DND-41 (cell line): ENCODE results near the gene PTPRN2.

Experiments used
- ATAC-seq: fragments of 200-7000 bp; cut with Tn5 transposase; 3 replicates; pipeline ENCODE4 v1.9.1; 2021; ENCODE audit warnings: low read depth; ENCODE audit not compliant: insufficient read depth
- DNase-seq: peaks from one replicate; pipeline ENCODE4 v3.0.0-alpha.2; 2020
- H2AFZ ChIP-seq: 2 replicates; pipeline ENCODE4 v1.6.0; 2012; ENCODE audit warnings: low read depth, low read length
- H3K27ac ChIP-seq: 2 replicates; pipeline ENCODE4 v1.5.1; 2012; ENCODE audit warnings: low read length, inconsistent platforms
- H3K27me3 ChIP-seq: fragments of 200-600 bp; sonication (generic); 2 replicates; pipeline ENCODE4 v1.6.0; 2012; ENCODE audit warnings: low read length, mild to moderate bottlenecking, inconsistent platforms; ENCODE audit not compliant: insufficient read depth, poor library complexity
- H3K36me3 ChIP-seq: 2 replicates; pipeline ENCODE4 v1.5.1; 2012; ENCODE audit warnings: low read length, inconsistent platforms; ENCODE audit not compliant: insufficient read depth
- H3K4me1 ChIP-seq: 2 replicates; pipeline ENCODE4 v1.5.1; 2012; ENCODE audit warnings: mild to moderate bottlenecking, low read length; ENCODE audit not compliant: insufficient read depth
- H3K4me2 ChIP-seq: 2 replicates; pipeline ENCODE4 v1.6.0; 2012; ENCODE audit warnings: mild to moderate bottlenecking, moderate library complexity, low read length, inconsistent platforms; ENCODE audit not compliant: insufficient read depth
- H3K4me3 ChIP-seq, 2 experiments: fragments of 200-600 bp in 1 of 2; shearing (Covaris generic) in 1 of 2; 2 replicates each; pipeline ENCODE4 v1.5.1; 2012 to 2016; ENCODE audit warnings: inconsistent platforms in 2 of 2, low read length in 2 of 2, mild to moderate bottlenecking in 2 of 2, low read depth in 1 of 2, moderate library complexity in 1 of 2
- H3K79me2 ChIP-seq: 2 replicates; pipeline ENCODE4 v1.6.0; 2012; ENCODE audit warnings: low read length, inconsistent platforms; ENCODE audit not compliant: insufficient read depth
- H3K9ac ChIP-seq: 2 replicates; pipeline ENCODE4 v1.6.0; 2012; ENCODE audit warnings: low read depth, mild to moderate bottlenecking, inconsistent platforms, low read length, moderate library complexity
- H3K9me3 ChIP-seq: 2 replicates; pipeline ENCODE4 v1.5.1; 2012; ENCODE audit warnings: low read length, moderate library complexity, mild to moderate bottlenecking, inconsistent platforms; ENCODE audit not compliant: insufficient read depth, severe bottlenecking
- H4K20me1 ChIP-seq: 2 replicates; pipeline ENCODE4 v1.6.0; 2012; ENCODE audit warnings: low read length; ENCODE audit not compliant: insufficient read depth
- CTCF ChIP-seq: IDR thresholded peaks from 2 replicates; pipeline ENCODE4 v1.5.1; 2012; ENCODE audit warnings: borderline replicate concordance, low read length, moderate library complexity, mild to moderate bottlenecking; ENCODE audit not compliant: poor library complexity, severe bottlenecking; ENCODE audit errors: extremely low read depth
- EZH2 ChIP-seq: IDR thresholded peaks from 3 replicates; pipeline ENCODE4 v1.6.1; 2012; ENCODE audit warnings: borderline replicate concordance, low read depth, mild to moderate bottlenecking, moderate library complexity, low read length, inconsistent platforms; ENCODE audit not compliant: severe bottlenecking

The PTPRN2 gene

GRCh38 chr7:157862731-157863130 lies 724.9 kb downstream of the PTPRN2 start:
- Histone ChIP-seq H4K20me1 (no peaks in the 10 kb centered on the region), H2AFZ (no peak overlapping the region), H3K4me1 (no peaks in the 10 kb centered on the region), H3K4me2 (no peak overlapping the region), H3K27ac (no peak overlapping the region), H3K4me3 (no peak overlapping the region), H3K36me3 (no peaks in the 10 kb centered on the region), H3K79me2 (no peaks in the 10 kb centered on the region), H3K9me3 (no peaks in the 10 kb centered on the region), H3K9ac (no peak overlapping the region), H3K27me3 (no peaks in the 10 kb centered on the region)
- DNase-seq, result no peak
- TF ChIP-seq CTCF, result no peak
- no peak for TF ChIP-seq EZH2
- no peak for ATAC-seq

- H3K27me3 ChIP-seq, result no peaks in the 10 kb centered on the region
Measured at GRCh38 chr7:157861551-157861950, 726.1 kb downstream of the PTPRN2 start.

GRCh38 chr7:157861031-157861491 lies 726.6 kb downstream of the PTPRN2 start:
- TF ChIP-seq EZH2 (no peak), CTCF (no peak)

More at GRCh38 chr7:157861551-157861950, 726.1 kb downstream of the PTPRN2 start:
- ATAC-seq (no peak), DNase-seq (no peak)
- Histone ChIP-seq H4K20me1 (no peaks in the 10 kb centered on the region), H3K9ac (no peak overlapping the region), H3K4me1 (no peaks in the 10 kb centered on the region), H3K4me2 (no peak overlapping the region), H3K27ac (no peak overlapping the region), H3K79me2 (no peaks in the 10 kb centered on the region), H3K36me3 (no peaks in the 10 kb centered on the region), H3K9me3 (no peaks in the 10 kb centered on the region), H2AFZ (no peak overlapping the region), H3K4me3 (no peak overlapping the region)
- TF ChIP-seq EZH2 (no peak), CTCF (no peak)

GRCh38 chr7:157860406-157860805 lies 727.2 kb downstream of the PTPRN2 start:
- DNase-seq (no peak), ATAC-seq (no peak)
- TF ChIP-seq EZH2, result no peak
- no peak for TF ChIP-seq CTCF
- Histone ChIP-seq H3K79me2 (no peaks in the 10 kb centered on the region), H3K4me2 (no peak overlapping the region), H3K36me3 (no peaks in the 10 kb centered on the region), H4K20me1 (no peaks in the 10 kb centered on the region), H3K9me3 (no peaks in the 10 kb centered on the region), H3K27me3 (no peaks in the 10 kb centered on the region), H3K4me3 (no peak overlapping the region), H3K27ac (no peak overlapping the region), H2AFZ (no peak overlapping the region), H3K9ac (no peak overlapping the region), H3K4me1 (no peaks in the 10 kb centered on the region)

More at GRCh38 chr7:157861031-157861491, 726.6 kb downstream of the PTPRN2 start:
- H3K79me2 ChIP-seq, result no peaks in the 10 kb centered on the region
- no peak overlapping the region for H3K9ac ChIP-seq
- H4K20me1 ChIP-seq, result no peaks in the 10 kb centered on the region
- H3K27ac ChIP-seq, result no peak overlapping the region
- no peak overlapping the region for H3K4me2 ChIP-seq
- H2AFZ ChIP-seq, result no peak overlapping the region
- no peak overlapping the region for H3K4me3 ChIP-seq
- no peaks in the 10 kb centered on the region for H3K4me1 ChIP-seq
- ATAC-seq, result no peak
- no peaks in the 10 kb centered on the region for H3K36me3 ChIP-seq
- no peaks in the 10 kb centered on the region for H3K27me3 ChIP-seq
- no peaks in the 10 kb centered on the region for H3K9me3 ChIP-seq
- no peak for DNase-seq
